Gastrocnemius medialis (tissue), 4 donors: Measurements from ENCODE around the gene KANK2. TPM values are rescaled to one million over a fixed set of nuclear protein-coding genes. Genes with fewer than 3 reads are reported as not detected.

Source experiments
- ATAC-seq, 2 donors: fragments of 150-250 bp; one replicate each; pipeline ENCODE4 v1.9.1; 2016
- DNase-seq, 2 donors: peaks; one replicate each; pipeline ENCODE4 v3.0.0-alpha.2; 2019
- H3K27ac ChIP-seq, 4 donors: fragments of 200-600 bp; sonication (generic); 1 replicate in 1 of 4; 2 replicates in 3 of 4; pipeline ENCODE4 v1.5.1; 2016 to 2018; ENCODE audit warnings: mild to moderate bottlenecking in 2 of 4, moderate library complexity in 1 of 4
- H3K27me3 ChIP-seq, 3 donors: fragments of 200-600 bp; sonication (generic) in 2 of 3; 1 replicate in 1 of 3; 2 replicates in 2 of 3; pipeline versions ENCODE4 v1.5.1 to v1.6.0; 2016 to 2019; ENCODE audit warnings: mild to moderate bottlenecking in 1 of 3, moderate library complexity in 1 of 3
- H3K36me3 ChIP-seq, 2 donors: fragments of 200-600 bp; sonication (generic) in 1 of 2; one replicate each; pipeline ENCODE4 v1.5.1; 2017 to 2018
- H3K4me1 ChIP-seq, 2 donors: fragments of 200-600 bp; sonication (generic) in 1 of 2; one replicate each; pipeline ENCODE4 v1.5.1; 2016 to 2017; ENCODE audit warnings: mild to moderate bottlenecking in 2 of 2
- H3K4me3 ChIP-seq, 4 donors: fragments of 200-600 bp; sonication (generic) in 3 of 4; 1 replicate in 1 of 4; 2 replicates in 3 of 4; pipeline ENCODE4 v1.5.1; 2016 to 2019; ENCODE audit warnings: mild to moderate bottlenecking in 2 of 4
- H3K9me3 ChIP-seq, 3 donors: fragments of 200-600 bp; sonication (generic) in 2 of 3; 1 replicate in 1 of 3; 2 replicates in 2 of 3; pipeline ENCODE4 v1.5.1; 2016 to 2019
- CTCF ChIP-seq, 5 experiments: fragments of 450-650 bp in 3 of 5; fragments of 200-600 bp in 2 of 5; sonication (generic) in 2 of 5; IDR thresholded peaks in 4 of 5; conservative IDR thresholded peaks in 1 of 5; 1 replicate in 4 of 5; 2 replicates in 1 of 5; pipeline ENCODE4 v1.5.1; 2016 to 2019; ENCODE audit warnings: antibody characterized with exemption in 5 of 5, mild to moderate bottlenecking in 3 of 5, moderate library complexity in 3 of 5
- POLR2A ChIP-seq, 2 donors: fragments of 450-650 bp; IDR thresholded peaks; one replicate each; pipeline ENCODE4 v1.6.1; 2017; ENCODE audit warnings: antibody characterized with exemption in 2 of 2, mild to moderate bottlenecking in 2 of 2, moderate library complexity in 2 of 2
- in situ Hi-C, 4 donors: fragments of 200-750 bp; cut with MboI; loops; one replicate each; pipeline versions ENCODE4 v1.15.0 to v1.8.0; 2017; ENCODE audit warnings: low sequenced_read_pairs in 4 of 4
- intact Hi-C: fragments of 100-400 bp; cut with DNase I; formaldehyde crosslinking; loops from one replicate; pipeline ENCODE4 v1.15.1; 2023; ENCODE audit warnings: low total_unique reads
- total RNA-seq, 4 donors: library from RNA; depleted of rRNA; stranded (reverse); fragments of >200 nt; gene quantifications; one replicate each; pipeline versions ENCODE4 v1.1.0 to v1.2.3, GENCODE V29; 2016

The KANK2 gene
- total RNA-seq, 4 donors from 2014 or later = 37.7 to 192 (median 149) TPM

GRCh38 chr19:11226716-11227166 lies 29.4 kb upstream of the KANK2 start:
- intact Hi-C loops (no loop called here), in situ Hi-C loops (no loop called here)
- H3K9me3 ChIP-seq = peaks cover 0 to 3% (median 0%) of the 10 kb centered on the region in 3 donors
- no peaks in the 10 kb centered on the region for H3K4me1 ChIP-seq
- H3K36me3 ChIP-seq = peaks cover 0 to 6% of the 10 kb centered on the region in 2 donors
- no peak overlapping the region for H3K27ac ChIP-seq
- ATAC-seq (no peak), DNase-seq (no peak)
- H3K27me3 ChIP-seq = no peaks in the 10 kb centered on the region
- H3K4me3 ChIP-seq = no peak overlapping the region
- TF ChIP-seq CTCF (IDR thresholded peaks at IDR 0.05 in 4 of 5, conservative IDR thresholded peaks at IDR 0.05 in 1 of 5) = no peak
- no peak for TF ChIP-seq POLR2A (IDR thresholded peaks at IDR 0.05)

DNA sequence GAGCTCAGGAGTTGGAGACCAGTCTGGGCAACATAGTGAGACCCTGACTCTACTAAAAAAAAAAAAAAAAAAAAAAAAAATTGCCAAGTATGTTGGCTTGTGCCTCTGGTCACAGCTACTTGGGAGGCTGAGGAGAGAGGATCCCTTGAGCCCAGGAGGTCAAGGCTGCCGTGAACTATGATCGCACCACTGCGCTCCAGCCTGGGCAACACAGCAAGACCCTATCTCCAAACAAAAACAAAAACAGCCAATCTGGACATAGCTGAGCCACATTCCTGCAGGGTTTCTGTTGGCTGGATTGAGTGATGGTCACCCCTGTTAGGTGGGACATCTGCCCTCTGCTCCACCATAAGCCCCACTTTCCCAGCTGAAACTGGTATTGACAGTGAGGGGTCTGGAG lies 28.5 kb upstream of the KANK2 start:
- intact Hi-C loops = no loop called here
- Histone ChIP-seq H3K4me3 (no peak overlapping the region), H3K4me1 (no peaks in the 10 kb centered on the region), H3K27me3 (no peaks in the 10 kb centered on the region), H3K9me3 (peaks cover 0 to 3% (median 0%) of the 10 kb centered on the region in 3 donors), H3K27ac (no peak overlapping the region), H3K36me3 (peaks cover 0 to 13% of the 10 kb centered on the region in 2 donors)
- ATAC-seq (no peak), DNase-seq (no peak)
- in situ Hi-C loops = no loop called here
- TF ChIP-seq POLR2A (IDR thresholded peaks at IDR 0.05) = no peak
- TF ChIP-seq CTCF (IDR thresholded peaks at IDR 0.05 in 4 of 5, conservative IDR thresholded peaks at IDR 0.05 in 1 of 5) = no peak

DNA sequence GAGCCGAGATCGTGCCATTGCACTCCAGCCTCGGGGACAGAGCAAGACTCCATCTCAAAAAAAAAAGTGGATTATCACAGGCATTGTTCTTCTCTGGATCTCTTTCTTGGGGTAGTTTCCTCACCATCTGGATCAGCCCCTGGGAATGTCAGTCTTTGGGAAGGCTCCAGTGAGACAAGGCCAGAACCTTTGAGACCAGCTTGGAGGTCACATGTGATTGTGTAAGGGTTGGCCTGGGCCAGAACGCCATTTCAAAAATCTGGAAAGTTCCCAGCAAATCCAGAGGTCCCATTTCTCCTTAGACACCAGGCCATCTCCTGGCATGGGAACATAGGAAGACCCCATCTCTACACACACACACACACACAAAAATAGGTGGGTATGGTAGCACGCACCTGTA lies 27.8 kb upstream of the KANK2 start:
- in situ Hi-C loops = no loop called here
- Histone ChIP-seq H3K4me3 (no peak overlapping the region), H3K9me3 (peaks cover 0 to 3% (median 0%) of the 10 kb centered on the region in 3 donors), H3K36me3 (peaks cover 0 to 13% of the 10 kb centered on the region in 2 donors), H3K4me1 (no peaks in the 10 kb centered on the region), H3K27ac (peak overlapping the region in 1 of 4 donors; percentile 35), H3K27me3 (no peaks in the 10 kb centered on the region)
- TF ChIP-seq POLR2A (IDR thresholded peaks at IDR 0.05) (no peak), CTCF (IDR thresholded peaks at IDR 0.05 in 4 of 5, conservative IDR thresholded peaks at IDR 0.05 in 1 of 5) (no peak)
- peak; percentile 62 to 78 for ATAC-seq
- intact Hi-C loops = no loop called here
- peak in 1 of 2 donors; percentile 56 for DNase-seq

GRCh38 chr19:11224429-11224828 lies 27.1 kb upstream of the KANK2 start:
- in situ Hi-C loops = loop anchor here in 1 of 4 donors (25.0 kb wide), 1 partner anchor 187 kb away; no protein-coding TSS in a partner anchor
- H3K9me3 ChIP-seq = peaks cover 0 to 3% (median 0%) of the 10 kb centered on the region in 3 donors
- ATAC-seq (no peak), DNase-seq (no peak)
- H3K4me1 ChIP-seq = no peaks in the 10 kb centered on the region
- H3K27me3 ChIP-seq = no peaks in the 10 kb centered on the region
- no peak overlapping the region for H3K4me3 ChIP-seq
- H3K36me3 ChIP-seq = peaks cover 0 to 13% of the 10 kb centered on the region in 2 donors
- H3K27ac ChIP-seq = no peak overlapping the region
- intact Hi-C loops = no loop called here
- TF ChIP-seq CTCF (IDR thresholded peaks at IDR 0.05 in 4 of 5, conservative IDR thresholded peaks at IDR 0.05 in 1 of 5) = no peak
- TF ChIP-seq POLR2A (IDR thresholded peaks at IDR 0.05) = no peak

DNA sequence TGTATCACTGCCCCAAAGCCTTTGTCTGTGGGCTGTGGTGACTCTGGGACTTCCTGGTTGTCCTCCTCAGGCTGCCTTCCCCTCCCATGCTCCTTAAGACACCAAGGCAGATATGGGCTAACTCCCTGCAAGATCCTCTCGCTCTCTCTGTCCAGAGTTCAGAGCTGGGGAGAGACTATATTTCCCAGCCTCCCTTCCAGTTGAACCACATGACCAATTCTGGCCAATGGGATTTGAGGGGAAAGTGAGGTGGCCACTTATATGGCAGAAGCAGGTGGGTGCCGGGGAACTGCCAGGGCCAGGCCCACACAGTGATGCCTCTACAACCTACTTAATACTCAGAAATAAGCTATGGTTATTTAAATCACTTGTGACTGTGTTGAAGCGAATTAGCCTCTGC lies 25.9 kb upstream of the KANK2 start:
- no peaks in the 10 kb centered on the region for H3K27me3 ChIP-seq
- DNase-seq = no peak
- in situ Hi-C loops (loop anchor here in 1 of 4 donors (25.0 kb wide), 1 partner anchor 186 kb away; no protein-coding TSS in a partner anchor), intact Hi-C loops (no loop called here)
- H3K27ac ChIP-seq = no peak overlapping the region
- H3K4me3 ChIP-seq = no peak overlapping the region
- TF ChIP-seq CTCF (IDR thresholded peaks at IDR 0.05 in 4 of 5, conservative IDR thresholded peaks at IDR 0.05 in 1 of 5) (no peak), POLR2A (IDR thresholded peaks at IDR 0.05) (no peak)
- peaks cover 0 to 3% (median 0%) of the 10 kb centered on the region in 3 donors for H3K9me3 ChIP-seq
- no peak for ATAC-seq
- peaks cover 0 to 13% of the 10 kb centered on the region in 2 donors for H3K36me3 ChIP-seq
- no peaks in the 10 kb centered on the region for H3K4me1 ChIP-seq
